GM10266 (cell line): ENCODE measurements around the gene PIK3C2G.

ENCODE experiments used
- DNase-seq: peaks from one replicate; pipeline ENCODE4 v3.0.0; 2012; ENCODE audit errors: extremely low spot score
- CTCF ChIP-seq: IDR thresholded peaks from 2 replicates; pipeline ENCODE4 v1.5.1; 2012; ENCODE audit warnings: mild to moderate bottlenecking, low read depth; ENCODE audit not compliant: control insufficient read depth, insufficient read depth; ENCODE audit errors: missing control alignments

The PIK3C2G gene

DNA sequence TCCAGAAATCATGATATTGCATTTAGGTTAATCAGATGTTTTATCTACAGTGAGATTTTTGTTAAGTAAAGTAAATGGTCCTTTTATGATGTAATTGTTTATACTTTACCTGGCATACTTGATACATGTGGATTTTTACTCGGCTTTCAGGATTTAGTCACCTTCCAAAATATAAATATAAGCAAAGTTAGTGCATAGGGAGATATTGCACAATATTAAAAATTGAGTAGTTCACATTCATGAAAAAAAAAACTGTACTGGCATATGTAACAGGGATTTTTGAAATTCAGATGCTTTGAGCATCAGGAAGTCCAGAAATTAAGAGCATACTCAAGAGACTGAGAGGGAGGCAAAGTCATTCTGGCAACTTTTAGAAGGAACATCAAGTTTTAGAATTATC is 303.0 kb downstream of the PIK3C2G start:
- DNase-seq: no peak
- TF ChIP-seq CTCF: no peak

DNA sequence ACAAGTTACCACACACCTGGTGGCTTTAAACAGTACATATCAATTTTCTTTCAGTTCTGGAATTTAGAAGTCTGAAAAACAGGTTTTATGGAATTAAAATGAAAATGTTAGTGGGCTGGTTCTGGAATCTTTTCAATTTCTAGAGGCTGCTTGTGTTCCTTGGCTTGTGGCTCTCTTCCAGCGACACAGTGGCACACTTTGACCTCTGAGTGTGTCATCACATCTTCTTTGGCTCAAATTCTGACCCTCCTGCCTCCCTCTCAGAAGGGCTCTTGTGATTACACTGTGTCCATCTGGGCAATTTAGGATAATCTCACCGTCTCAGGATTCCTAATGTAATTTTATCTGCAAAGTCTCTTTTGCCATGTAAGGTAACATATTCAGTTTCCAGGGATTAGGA is 306.5 kb downstream of the PIK3C2G start:
- TF ChIP-seq CTCF: no peak
- DNase-seq: no peak

DNA sequence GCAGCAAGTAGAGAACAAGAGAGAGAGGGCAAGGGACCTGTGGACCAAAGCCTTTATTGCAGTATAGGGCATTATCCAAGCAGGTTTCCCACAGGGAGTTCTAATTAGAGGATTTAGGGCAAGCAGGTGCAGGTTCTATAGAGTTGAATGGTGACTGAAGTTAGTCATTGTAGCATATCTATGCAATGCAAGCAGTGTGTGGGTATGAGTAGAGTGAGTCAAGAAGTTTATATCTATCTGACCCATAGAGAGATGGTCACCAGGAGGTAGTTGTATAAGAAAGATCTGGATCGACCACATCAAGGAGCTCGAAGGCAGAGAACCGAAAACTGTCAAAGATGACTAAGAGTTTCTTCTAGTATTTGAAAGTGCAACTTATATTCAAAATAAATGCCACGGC is 309.2 kb downstream of the PIK3C2G start:
- TF ChIP-seq CTCF: no peak
- no peak for DNase-seq

DNA sequence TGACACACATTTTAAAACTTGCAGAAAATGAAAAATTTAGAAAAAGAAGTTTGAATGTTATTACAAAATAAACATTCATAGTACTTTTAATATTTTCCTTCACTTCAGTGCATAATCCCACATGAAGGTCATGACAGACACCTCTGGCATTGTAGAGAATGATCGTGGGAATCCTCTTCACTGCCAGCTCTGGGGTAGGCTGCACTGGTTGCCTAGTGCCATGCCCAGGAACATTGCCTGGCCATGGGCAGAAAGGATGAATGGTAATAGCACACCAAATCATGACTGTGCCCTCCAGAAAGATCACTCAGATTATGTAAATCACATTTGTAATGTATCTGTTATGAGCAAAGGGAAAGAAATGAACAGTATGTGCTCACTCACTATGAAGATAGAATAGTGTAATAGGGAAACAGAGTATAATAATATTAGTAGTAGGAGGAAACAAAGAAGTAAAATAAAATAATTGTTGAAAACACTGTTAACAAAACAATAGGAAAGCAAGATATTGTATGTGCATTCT is 314.8 kb downstream of the PIK3C2G start:
- DNase-seq: no peak
- TF ChIP-seq CTCF: no peak

GRCh38 chr12:18576648-18577047 is 315.3 kb downstream of the PIK3C2G start:
- DNase-seq: no peak
- TF ChIP-seq CTCF: no peak

DNA sequence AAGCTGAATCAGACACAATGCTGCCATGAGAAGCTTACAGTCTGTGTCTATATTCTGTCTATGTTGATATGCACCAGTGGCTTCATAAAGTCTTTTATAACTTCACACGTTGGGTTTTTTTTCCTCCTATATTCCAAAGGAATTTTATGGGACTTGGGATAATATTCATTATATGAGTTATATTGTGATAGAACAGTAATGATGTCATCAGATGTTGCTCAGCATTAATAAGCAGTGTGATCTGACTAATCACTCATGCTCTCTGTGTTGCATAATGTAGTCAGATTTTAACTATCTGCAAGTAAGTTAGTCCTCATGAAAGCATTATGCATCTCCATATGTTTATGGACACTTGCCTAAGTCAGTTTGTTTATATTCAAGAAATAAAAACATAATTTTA is 316.9 kb downstream of the PIK3C2G start:
- no peak for DNase-seq
- no peak for TF ChIP-seq CTCF

DNA sequence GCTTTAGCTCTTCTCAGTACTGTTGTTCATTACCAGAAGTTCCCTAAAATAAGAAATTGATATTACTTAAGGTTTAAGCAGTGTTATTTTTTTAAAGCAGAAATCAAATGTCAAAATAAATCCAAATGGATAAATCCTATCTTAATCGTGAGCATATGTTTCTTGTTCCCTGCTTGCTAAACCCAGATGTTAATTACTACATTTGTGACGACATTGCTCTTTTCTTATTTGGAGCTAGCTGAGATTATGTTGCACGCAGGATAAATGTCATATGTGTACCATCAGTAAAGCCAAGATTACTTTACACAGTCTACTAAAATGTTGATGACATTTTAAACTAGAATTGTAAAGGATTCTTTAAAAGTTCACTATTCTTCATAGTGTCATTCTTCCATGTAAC is 319.0 kb downstream of the PIK3C2G start:
- no peak for DNase-seq
- TF ChIP-seq CTCF: no peak
